ENCODE measurements around the gene SND1. TPM values are rescaled to one million over a fixed set of nuclear protein-coding genes. Genes with fewer than 3 reads are reported as not detected.

The SND1 gene
- 100 to 1,000 TPM; 117 to 170 (median 151) TPM for polyA plus RNA-seq (ENCODE audit: insufficient read depth in 1 of 5, insufficient read length in 5 of 5, low replicate concordance in 1 of 5)
- long read RNA-seq, donor 1, transcript SND1-203 (2 exons, 793 nt): minor isoform, 9 of 112 reads
- long read RNA-seq, donor 1, transcript SND1-201 (24 exons, 3,476 nt): major isoform, 29 of 112 reads
- long read RNA-seq, donor 1, partial matches to known transcripts: 71 of 112 reads
- long read RNA-seq, donor 1, other reads (novel, unspliced or antisense): 0 of 112 reads
- long read RNA-seq, donor 2, transcript SND1-201 (24 exons, 3,476 nt): major isoform, 25 of 42 reads
- long read RNA-seq, donor 2, partial matches to known transcripts: 16 of 42 reads
- long read RNA-seq, donor 2, other reads (novel, unspliced or antisense): 0 of 42 reads
- long read RNA-seq, donor 3, transcript SND1-201 (24 exons, 3,476 nt): major isoform, 6 of 91 reads
- long read RNA-seq, donor 3, partial matches to known transcripts: 77 of 91 reads
- long read RNA-seq, donor 3, other reads (novel, unspliced or antisense): 0 of 91 reads
- long read RNA-seq, donor 4, partial matches to known transcripts: 39 of 48 reads
- long read RNA-seq, donor 4, other reads (novel, unspliced or antisense): 0 of 48 reads
- long read RNA-seq, donor 5, transcript SND1-201 (24 exons, 3,476 nt): major isoform, 13 of 73 reads
- long read RNA-seq, donor 5, partial matches to known transcripts: 58 of 73 reads
- long read RNA-seq, donor 5, other reads (novel, unspliced or antisense): 0 of 73 reads
- long read RNA-seq, donor 6, transcript SND1-203 (2 exons, 793 nt): minor isoform, 6 of 48 reads
- long read RNA-seq, donor 6, transcript SND1-201 (24 exons, 3,476 nt): major isoform, 18 of 48 reads
- long read RNA-seq, donor 6, partial matches to known transcripts: 21 of 48 reads
- long read RNA-seq, donor 6, other reads (novel, unspliced or antisense): 0 of 48 reads
- long read RNA-seq, donor 7, transcript SND1-201 (24 exons, 3,476 nt): major isoform, 17 of 79 reads
- long read RNA-seq, donor 7, partial matches to known transcripts: 61 of 79 reads
- long read RNA-seq, donor 7, other reads (novel, unspliced or antisense): 0 of 79 reads
- long read RNA-seq, donor 8, transcript SND1-201 (24 exons, 3,476 nt): major isoform, 9 of 10 reads
- long read RNA-seq, donor 8, partial matches to known transcripts: 0 of 10 reads
- long read RNA-seq, donor 8, other reads (novel, unspliced or antisense): 0 of 10 reads

DNA sequence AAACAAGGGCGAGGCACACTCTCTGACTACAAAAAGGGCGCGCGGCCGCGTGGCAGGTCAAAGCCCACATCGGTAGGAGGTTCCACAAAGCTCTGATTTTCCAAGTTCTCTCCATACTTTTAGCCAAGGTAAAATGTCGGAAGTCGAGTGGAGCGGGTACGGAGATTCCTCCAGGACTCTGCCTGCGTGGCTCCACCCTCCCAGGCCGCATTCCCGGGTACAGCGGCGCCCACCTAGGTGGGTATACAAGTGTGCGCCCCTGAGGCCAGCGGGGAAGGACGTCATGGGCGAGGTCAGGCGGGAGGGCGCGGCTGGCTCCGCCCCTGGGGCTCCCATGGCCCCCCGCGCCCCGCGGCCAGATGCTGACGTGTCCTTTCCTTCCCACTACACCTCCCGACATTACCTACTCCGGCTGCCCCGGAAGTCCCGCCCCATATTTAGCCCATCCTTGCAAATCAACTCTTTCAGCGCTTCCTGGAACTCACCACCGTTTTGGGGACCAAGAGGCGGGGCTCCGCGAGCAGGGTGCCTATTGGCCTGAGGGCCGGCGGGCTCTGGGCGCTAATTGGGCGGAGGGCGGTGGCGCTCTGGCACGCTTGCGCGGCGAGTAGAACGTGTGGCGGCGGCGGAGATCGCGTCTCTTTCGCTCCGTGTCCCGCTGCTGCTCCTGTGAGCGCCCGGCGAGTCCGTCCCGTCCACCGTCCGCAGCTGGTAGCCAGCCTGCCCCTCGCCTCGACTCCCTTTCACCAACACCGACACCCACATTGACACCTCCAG, at the start of gene SND1:
Gene SND1, plus strand, starts transcription at position 639 of the 777 bp plus-strand sequence. CDS start 180 bp downstream, outside the sequence.
- DNase-seq: peak; percentile 98 to 99

DNA sequence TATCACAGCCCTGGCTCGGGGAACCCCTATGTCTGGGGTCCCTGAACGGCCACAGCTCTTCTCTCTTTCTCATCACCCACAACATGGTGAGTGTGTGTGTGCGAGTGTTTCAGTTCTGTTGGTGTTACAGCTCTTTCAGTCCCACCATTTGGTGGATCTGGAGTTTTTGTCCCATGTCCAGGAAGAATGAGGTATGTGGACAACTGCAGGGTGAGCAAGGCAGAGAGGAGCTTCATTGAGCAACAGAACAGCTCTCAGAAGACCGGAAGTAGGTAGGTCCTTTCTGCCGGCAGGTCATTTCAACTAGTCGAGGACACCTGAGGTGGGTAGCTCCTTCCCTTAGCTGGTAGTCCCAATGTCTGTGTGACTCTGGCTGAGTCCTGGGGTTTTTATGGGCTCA, 43.5 kb upstream of the SND1 start:
- DNase-seq: no peak

DNA sequence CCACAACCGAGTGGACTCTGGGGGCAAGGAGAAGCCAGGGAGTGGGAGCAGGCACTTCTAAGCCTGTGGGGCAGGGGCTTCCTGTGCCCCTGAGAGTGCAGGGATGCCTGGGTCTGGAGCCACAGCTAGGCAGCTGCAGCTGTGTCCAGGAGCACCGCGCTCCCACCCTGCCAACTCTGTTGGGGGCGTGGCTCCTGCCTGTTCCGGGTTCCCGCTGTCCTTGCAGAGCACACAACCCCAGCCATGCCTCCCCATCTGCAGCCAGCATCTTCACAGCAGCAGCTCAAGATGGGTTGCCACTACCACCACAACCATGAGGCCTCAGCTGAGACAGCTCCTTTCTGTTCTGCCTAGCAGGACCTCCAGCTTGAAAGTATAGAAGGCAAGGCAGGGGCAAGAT, 42.7 kb upstream of the SND1 start:
- DNase-seq: no peak

DNA sequence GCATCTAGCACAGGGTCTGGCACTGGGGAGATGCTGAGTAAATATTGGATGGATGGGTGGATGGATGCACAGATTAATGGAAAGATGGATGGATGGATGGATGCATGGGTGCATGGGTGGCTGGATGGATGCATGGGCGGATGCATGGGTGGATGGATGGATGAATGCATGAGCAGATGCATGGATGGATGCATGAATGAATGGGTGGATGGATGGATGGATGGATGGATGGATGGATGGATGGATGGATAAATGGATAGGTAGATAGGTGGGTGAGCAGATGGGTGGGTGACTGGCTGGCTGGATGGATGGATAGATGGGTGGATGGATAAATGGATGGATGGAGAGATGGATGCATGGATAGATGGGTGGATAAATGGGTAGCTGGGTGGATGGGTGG, 39.7 kb upstream of the SND1 start:
- DNase-seq: no peak

DNA sequence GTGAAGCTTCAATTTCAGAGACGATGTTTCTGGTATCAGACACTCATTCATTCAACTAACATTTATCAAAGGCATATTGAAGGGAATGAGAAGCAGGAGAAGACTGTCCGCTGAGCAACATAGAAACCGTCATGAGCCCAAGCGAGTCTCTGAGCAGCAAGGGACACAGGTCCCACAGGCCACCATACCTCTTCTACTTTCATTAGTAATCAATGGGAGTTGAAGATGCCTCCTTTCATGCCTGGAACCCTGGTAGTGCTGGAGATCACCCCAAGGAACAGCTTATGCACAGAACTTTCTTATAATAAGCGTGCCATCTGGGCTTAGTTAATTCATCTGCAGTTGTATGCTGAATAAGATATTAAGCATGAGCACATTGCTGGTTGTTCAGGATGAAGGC, 35.3 kb upstream of the SND1 start:
- no peak for DNase-seq

DNA sequence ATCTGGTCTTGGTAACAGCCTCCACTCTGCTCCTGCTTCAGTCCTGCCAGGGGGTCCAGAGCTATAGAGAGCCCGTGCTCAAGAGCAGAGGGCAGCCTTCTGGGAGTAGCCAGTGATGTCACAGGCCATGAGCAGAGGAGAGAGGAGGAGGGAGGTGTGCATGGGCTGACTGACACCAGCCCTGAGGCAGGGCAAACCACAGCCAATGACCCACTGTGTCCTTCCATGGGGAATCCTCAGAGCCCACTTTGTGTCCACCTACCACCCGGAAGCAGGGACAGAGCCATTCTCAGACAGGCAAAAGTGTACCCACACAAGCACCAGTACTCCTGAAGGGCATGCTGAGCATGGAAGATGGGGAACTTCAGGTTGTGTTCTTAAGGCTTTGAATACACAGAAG, 34.0 kb upstream of the SND1 start, which contains the start of gene PAX4:
Gene PAX4, minus strand, starts transcription at position 101 of the 400 bp plus-strand sequence. CDS start 2,214 bp downstream, outside the sequence.
- no peak for DNase-seq

DNA sequence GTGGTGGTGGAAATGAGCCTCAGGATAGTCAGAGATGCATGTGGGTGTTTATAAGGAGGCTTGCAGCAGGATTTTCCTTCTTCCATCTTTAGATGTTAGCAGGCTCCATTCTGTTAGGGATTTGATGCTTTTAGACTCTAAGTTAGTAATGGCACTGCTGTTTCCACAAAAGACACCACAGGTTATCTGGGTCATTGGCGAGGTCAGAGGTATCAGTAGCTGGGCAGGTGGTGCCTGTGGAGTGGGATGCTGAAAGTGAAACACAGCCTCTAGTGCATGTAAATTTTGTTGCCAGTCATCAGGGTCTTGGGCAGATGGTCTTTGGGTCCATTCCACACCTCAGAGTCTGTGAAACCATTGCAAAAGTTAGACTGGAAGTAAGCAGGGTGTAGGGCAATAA, 33.2 kb upstream of the SND1 start:
- no peak for DNase-seq

DNA sequence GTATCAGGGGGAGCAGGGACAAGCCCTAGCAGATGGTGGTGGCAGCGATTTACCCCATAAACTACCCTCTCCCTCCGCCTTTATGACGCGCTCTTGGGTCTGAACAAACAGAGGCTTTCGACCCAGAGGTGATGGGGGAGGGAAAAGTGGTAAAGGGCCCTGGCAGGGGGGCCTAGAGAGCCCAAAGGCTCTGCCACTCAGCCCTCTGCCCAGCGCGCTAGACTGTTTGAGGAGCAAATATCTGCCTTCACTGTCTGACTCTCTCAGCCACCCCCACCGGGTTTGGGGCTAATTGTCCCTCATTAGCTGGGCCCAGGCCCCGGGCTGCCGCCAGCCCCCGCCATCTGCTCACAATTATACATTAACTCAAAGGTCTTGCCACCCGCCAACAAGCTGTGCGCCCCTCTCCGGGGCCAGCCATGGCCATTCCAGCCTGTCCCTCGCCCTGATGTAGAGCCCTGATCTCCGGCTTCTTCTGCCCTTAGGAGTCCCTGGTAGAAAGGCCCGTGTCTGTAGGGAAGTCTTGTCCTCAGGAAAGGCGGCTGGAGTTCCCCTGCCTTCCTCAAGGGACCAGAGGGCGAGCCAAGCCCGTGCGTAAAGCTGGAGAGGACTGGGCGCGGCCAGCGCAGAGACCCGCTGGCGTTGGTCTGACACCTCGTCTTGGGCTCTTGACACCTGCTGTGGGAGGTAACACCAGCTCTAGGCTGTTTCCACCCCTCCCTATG, 32.2 kb upstream of the SND1 start:
- no peak for DNase-seq

DNA sequence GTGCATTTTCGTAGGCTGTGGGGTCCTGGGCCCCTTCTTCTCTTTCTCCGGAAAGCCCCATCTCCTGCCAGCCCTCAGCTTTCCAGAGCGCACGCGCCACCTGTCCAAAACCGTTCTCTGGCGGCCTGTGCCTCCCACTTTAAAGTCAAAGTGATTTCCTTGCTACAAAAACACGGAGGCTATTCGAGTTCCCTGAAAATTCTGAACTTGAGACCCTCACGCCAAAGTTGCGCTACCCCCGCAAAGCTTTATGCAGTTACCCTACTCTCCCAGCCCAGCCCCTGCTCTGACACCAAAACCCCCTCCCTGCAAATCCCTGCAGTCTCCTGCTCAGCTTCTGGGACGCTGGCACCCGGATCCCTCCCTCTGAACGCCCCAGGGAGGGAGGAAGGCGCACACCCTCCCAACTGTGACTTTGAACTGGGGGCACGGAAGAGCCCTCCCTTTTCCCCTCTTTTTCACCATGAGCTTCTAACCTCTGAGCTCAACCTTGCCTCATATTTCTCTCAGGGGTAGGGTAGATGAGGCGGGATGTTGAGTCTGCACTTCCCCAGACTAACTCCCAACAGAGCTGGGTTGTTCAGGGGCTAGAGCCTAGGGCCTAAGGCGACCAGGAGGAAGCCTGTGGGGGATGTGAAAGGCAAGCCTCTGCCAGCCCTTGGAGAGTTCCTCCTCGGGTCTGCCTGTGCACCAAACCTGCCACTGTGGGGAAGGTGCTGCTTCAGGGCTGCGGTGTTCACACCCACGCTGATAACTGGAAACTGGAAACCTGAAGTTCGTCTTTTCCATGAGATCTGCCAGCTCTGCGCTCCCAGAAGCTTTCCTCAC, 31.4 kb upstream of the SND1 start:
- DNase-seq: no peak

DNA sequence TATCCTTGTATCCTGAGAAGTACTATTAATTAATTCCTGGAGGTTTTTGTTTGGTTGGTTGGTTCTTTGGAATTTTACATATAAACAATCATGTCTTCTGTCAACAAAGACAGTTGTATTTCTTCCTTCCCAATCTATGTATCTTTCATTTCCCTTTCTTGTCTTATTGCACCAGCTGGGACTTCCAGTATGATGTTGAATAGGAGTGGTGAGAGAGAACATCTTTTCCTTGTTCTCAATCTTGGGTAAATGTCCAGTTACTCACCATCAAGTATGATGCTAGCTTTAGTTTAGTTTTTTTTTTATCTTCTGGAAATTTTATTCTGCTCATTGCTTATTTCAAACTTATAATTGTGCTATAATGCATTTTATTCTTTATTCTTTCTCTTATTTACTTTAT, 26.7 kb upstream of the SND1 start:
- no peak for DNase-seq

DNA sequence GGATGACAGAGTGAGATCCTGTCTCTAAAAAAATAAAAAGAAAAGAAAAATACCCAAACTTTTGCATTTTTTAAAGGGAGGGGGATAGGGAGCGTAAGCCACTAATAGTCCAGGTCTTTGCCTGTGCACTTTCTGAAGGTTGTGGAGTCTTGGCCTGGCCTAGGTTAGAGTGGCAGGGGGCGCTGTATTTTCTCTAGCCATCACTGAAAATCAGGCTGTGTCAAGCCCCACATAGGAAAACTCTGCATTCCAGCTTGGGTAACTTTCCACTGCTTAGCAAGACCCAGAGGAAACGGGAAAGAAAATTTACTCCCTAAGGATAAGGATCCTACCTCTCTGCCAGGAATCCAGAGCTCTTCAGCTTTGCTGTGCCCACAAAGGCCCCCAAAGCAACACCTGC, 23.5 kb upstream of the SND1 start:
- no peak for DNase-seq

DNA sequence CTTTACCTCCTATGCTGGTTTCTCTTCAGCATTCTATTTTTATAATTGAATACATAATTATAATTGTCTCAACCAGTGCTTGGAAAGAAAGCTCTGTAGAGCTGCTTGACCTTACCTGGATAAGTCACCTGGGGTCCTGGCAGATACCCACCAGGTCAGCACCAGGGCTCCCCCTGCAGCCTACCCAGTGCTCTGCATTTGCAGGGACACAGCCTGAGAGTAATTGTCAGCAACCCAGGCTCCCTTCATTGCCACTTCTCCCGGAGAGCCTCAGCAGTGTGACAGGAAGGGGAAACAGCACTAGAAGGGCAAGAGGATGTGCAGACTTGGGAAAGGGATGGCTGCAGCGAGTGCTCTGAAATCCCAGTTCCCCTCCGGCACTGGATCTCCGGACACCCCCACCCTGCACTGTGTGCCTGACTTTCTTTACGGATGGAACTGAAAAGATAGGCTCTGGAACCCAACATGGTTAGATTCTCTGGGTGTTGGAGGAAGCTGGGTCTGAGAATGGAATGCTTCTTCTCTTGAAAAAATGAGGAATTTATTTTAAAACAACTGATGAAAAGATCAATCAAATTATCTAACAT, 22.6 kb upstream of the SND1 start:
- no peak for DNase-seq

DNA sequence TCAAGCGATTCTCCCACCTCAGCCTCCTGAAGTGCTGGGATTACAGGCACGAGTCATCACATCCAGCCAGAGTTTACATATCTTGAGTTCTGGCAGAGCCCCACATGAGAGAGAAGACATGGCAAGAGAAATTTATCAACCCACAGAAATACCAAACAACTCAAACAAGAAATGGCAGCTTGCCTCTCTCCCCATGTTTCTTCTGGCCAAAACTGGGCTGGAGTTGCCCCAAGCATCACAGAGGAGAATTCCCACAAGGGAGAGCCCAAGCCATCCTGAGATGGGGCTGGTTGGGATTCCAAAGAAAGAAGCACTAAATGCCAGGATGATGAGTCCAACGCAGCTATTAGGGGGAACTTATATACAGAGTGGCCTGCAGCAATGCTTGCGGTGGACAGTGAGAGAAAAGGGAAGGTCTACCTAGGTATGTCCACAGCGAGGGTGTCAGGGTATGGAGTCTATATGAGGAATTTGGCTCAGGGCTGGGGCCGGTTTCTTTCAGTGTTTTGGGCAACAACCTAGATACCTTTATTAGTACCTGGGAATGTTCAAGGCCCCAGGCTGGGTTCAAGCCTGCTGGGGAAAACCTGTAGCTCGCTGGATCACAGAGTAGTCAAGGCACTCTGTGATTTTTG, 19.6 kb upstream of the SND1 start:
- DNase-seq: no peak

DNA sequence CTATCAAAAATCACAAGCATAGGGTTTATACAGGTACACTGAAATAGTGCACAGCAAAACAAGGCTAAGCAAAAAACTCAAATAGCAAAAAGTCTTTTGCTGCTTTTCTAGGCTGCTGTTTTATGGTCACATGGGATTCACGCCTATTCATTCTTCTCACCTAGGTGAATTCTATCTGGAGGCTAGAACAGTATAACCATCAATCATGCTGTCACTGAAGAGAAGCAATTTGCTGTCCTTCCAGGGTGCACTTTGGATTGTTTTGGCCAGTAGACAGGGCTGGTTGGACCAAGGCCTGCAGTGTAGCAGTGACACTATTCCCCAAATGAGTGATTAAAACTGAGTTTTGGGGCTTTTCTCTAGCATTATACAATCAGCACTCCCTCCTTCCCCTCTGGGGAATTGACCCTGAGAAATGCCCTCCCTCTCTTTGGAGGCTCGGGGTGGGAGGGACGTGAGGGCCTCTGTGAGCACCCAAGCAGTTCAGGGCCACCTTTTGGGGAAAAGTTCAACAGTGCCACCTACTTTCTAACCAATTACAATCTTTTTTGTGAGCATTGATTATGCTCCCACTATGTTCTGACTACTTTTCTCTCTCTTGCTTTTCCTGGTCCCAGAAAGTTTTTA, 16.2 kb upstream of the SND1 start:
- no peak for DNase-seq

DNA sequence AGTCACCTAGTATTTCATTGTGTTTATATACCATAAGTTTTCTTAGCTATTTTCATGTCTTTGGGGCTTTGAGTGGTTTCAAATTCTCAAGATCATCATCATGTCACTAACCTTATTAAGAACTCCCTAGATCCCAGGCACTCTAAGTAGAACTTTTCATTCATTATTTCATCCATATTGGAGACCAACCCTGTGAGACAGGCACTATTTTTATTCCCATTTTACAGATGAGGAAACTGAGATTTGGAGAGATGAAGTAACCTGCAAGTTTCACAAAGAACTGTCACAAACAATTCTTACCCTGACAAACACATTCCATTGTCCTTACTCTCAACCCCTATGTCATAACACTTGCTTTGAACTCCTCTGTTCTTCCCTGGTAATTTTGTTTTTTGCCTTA, 13.8 kb upstream of the SND1 start:
- no peak for DNase-seq

DNA sequence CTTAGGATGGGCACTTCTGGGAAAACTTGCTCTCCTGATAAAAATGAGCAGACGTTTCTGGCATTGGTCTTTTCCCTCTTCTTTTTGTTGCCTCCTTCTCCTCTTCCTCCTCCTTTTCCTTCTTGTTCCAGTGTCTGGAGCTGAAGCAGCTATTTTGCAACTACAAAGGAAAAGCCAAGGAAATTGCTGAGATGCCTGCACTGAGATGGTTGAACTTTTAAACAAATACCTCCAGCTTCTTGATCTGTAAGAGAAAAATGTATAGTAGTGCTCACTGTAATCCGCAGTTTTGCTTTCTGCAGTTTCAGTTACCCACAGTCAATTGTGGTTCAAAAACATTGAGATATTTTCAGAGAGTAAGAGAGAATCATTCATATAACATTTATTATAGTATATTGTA, 7.5 kb upstream of the SND1 start:
- no peak for DNase-seq

DNA sequence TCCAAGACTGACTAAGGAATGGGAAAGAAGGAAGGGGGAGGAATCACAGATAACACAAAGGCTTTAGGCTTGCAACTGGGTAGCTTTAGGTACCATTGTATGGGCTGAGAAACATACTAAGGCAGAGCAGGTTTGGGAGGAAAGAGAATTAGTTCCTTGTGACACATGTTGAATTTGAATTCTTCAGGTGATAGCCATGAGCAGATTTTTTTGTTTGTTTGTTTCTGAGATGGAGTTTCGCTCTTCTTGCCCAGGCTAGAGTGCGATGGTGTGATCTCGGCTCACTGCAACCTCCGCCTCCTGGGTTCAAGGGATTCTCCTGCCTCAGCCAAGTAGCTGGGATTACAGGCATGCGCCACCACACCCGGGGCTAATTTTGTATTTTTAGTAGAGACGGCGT, 4.4 kb upstream of the SND1 start:
- no peak for DNase-seq

DNA sequence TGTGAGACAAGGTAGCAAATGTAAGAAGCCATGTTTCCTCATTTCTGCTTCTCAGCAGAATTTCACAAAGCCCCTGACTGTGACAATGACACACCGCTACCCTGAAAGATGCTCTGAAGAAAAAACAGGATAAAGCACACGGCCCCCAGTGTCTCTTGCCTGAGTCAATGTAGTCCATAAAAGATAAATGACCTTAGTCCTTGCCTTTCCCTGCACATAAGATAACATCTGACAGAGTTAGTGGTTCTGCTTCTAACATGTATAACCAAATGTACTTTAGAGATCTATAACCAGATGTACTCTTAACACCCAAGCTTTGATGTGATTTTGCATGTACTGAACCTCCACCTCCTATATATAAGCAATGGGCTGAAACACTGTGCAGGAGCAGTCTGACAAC, 3.0 kb upstream of the SND1 start:
- DNase-seq: no peak
